K562 (cell line): Measurements from ENCODE around the gene C22orf39. TPM values are rescaled to one million over a fixed set of nuclear protein-coding genes. Genes with fewer than 3 reads are reported as not detected.
A peak's percentile ranks its signal among the peaks of the same experiment; 100 is the strongest.

Experiments
- CBX1 ChIP-seq: sonication (generic); IDR thresholded peaks from 2 replicates; pipeline ENCODE4 v1.6.1; 2016; ENCODE audit warnings: antibody characterized with exemption, low read depth, mild to moderate bottlenecking
- HBP1 ChIP-seq: fragments of 450-650 bp; formaldehyde crosslinking; IDR thresholded peaks from 2 replicates; pipeline ENCODE4 v1.4.0; 2022; ENCODE audit warnings: missing genetic modification characterization
- IFI16 ChIP-seq: fragments of 250-450 bp; sonication (Bioruptor Pico); IDR thresholded peaks from 2 replicates; pipeline ENCODE4 v2.1.2; 2022; ENCODE audit warnings: mild to moderate bottlenecking, inconsistent platforms
- JUN ChIP-seq, 2 experiments: sonication (generic) in 1 of 2; formaldehyde crosslinking in 1 of 2; IDR thresholded peaks; 2 replicates each; pipeline versions ENCODE4 v1.6.1 to v1.8.0; 2012 to 2022; ENCODE audit warnings: borderline replicate concordance in 2 of 2, mild to moderate bottlenecking in 2 of 2, improper control_type of control experiment in 1 of 2, low read depth in 1 of 2, low read length in 1 of 2, missing genetic modification reagents in 1 of 2
- PHB ChIP-seq: fragments of 250-450 bp; sonication (Bioruptor Pico); IDR thresholded peaks from 2 replicates; pipeline ENCODE4 v1.5.0; 2021
- TEAD1 ChIP-seq, 2 experiments: fragments of 450-650 bp in 1 of 2; sonication (generic) in 1 of 2; formaldehyde crosslinking; IDR thresholded peaks; 2 replicates each; pipeline versions ENCODE4 v1.4.0 to v1.8.0; 2020 to 2022; ENCODE audit warnings: mild to moderate bottlenecking in 2 of 2, missing genetic modification reagents in 1 of 2
- XRCC5 ChIP-seq: fragments of 200-400 bp; formaldehyde crosslinking; IDR thresholded peaks from 2 replicates; pipeline ENCODE4 v1.6.1; 2017; ENCODE audit warnings: low read depth, mild to moderate bottlenecking, low read length
- ZBED1 ChIP-seq: IDR thresholded peaks from 2 replicates; pipeline ENCODE4 v1.6.1; 2014
- ZBTB17 ChIP-seq: fragments of 450-650 bp; formaldehyde crosslinking; IDR thresholded peaks from 2 replicates; pipeline ENCODE4 v1.4.0; 2020; ENCODE audit warnings: mild to moderate bottlenecking
- ZC3H8 ChIP-seq: fragments of 450-650 bp; IDR thresholded peaks from 2 replicates; pipeline ENCODE4 v1.6.1; 2017
- ZNF212 ChIP-seq: fragments of 450-650 bp; formaldehyde crosslinking; IDR thresholded peaks from 2 replicates; pipeline ENCODE4 v1.4.0; 2020; ENCODE audit warnings: mild to moderate bottlenecking
- ZNF24 ChIP-seq: fragments of 450-650 bp; IDR thresholded peaks from 2 replicates; pipeline ENCODE4 v1.6.1; 2016
- ZNF507 ChIP-seq: conservative IDR thresholded peaks from 2 replicates; pipeline ENCODE4 v1.6.1; 2017; ENCODE audit warnings: missing genetic modification characterization, missing compliant biosample characterization
- ZNF561 ChIP-seq: fragments of 450-650 bp; formaldehyde crosslinking; conservative IDR thresholded peaks from 2 replicates; pipeline ENCODE4 v1.4.0; 2020; ENCODE audit warnings: mild to moderate bottlenecking, moderate library complexity
- ZNF609 ChIP-seq: sonication (generic); formaldehyde crosslinking; IDR thresholded peaks from 2 replicates; pipeline ENCODE4 v1.8.1; 2023; ENCODE audit warnings: missing genetic modification reagents, mild to moderate bottlenecking, borderline replicate concordance
- polyA plus RNA-seq, 8 experiments: library from polyadenylated mRNA; depleted of rRNA in 4 of 8; stranded (reverse) in 5 of 8; unstranded in 3 of 8; fragments of >200 nt; fragmentation: Nextera tagmentation in 2 of 8; fragmentation: Illumina TruSeq in 1 of 8; extraction: Ambion mirVana in 2 of 8; extraction: Trizol in 1 of 8; gene quantifications; 2 replicates each; pipeline versions ENCODE4 v1.2.1 to v1.2.3, GENCODE V29; 2011 to 2014; ENCODE audit warnings: inconsistent platforms in 1 of 8, missing spikeins in 1 of 8
- total RNA-seq, 7 experiments: library from RNA; depleted of rRNA in 6 of 7; stranded (reverse); fragments of >200 nt in 6 of 7; fragmentation: Illumina TruSeq in 2 of 7; extraction: Trizol in 2 of 7; gene quantifications; 2 replicates each; pipeline versions ENCODE4 v1.2.1 to v1.2.3, GENCODE V29; 2011 to 2021; ENCODE audit warnings: low replicate concordance in 1 of 7
- TF ChIP-seq, protein P1 (sequence below): sonication (generic); formaldehyde crosslinking; IDR thresholded peaks from 2 replicates; pipeline ENCODE4 v1.8.0; 2023; ENCODE audit warnings: mild to moderate bottlenecking, missing genetic modification reagents

Gene C22orf39
- total and polyA plus RNA-seq, 9 of the 15 experiments (the other 6 are each of a cell fraction or from before 2014, with no cell fraction given), result 20.4 to 139 (median 66.8) TPM

GRCh38 chr22:19460036-19460435, 12.5 kb upstream of the C22orf39 start (continued):
- TF ChIP-seq ZNF561 (CRISPR knock-in tag) (0 out of 2 replicates have a peak, but pooled peaks have one; percentile 10), IFI16 (no peak), ZNF212 (CRISPR knock-in tag) (no peak), JUN (IDR thresholded peaks at IDR 0.05; ENCODE audit: borderline replicate concordance, low read depth, low read length) (no peak), JUN (CRISPR knock-in tag; IDR thresholded peaks at IDR 0.05; ENCODE audit: borderline replicate concordance) (no peak), ZNF609 (CRISPR knock-in tag) (no peak), HBP1 (no peak), XRCC5 (no peak), ZNF24 (no peak), PHB (CRISPR knock-in tag) (no peak), ZBED1 (no peak), ZC3H8 (no peak), ZNF507 (tag) (no peak), ZBTB17 (CRISPR knock-in tag) (no peak), TEAD1 (CRISPR knock-in tag; IDR thresholded peaks at IDR 0.05) (no peak), CBX1 (no peak)
- TF ChIP-seq, protein P1, sequence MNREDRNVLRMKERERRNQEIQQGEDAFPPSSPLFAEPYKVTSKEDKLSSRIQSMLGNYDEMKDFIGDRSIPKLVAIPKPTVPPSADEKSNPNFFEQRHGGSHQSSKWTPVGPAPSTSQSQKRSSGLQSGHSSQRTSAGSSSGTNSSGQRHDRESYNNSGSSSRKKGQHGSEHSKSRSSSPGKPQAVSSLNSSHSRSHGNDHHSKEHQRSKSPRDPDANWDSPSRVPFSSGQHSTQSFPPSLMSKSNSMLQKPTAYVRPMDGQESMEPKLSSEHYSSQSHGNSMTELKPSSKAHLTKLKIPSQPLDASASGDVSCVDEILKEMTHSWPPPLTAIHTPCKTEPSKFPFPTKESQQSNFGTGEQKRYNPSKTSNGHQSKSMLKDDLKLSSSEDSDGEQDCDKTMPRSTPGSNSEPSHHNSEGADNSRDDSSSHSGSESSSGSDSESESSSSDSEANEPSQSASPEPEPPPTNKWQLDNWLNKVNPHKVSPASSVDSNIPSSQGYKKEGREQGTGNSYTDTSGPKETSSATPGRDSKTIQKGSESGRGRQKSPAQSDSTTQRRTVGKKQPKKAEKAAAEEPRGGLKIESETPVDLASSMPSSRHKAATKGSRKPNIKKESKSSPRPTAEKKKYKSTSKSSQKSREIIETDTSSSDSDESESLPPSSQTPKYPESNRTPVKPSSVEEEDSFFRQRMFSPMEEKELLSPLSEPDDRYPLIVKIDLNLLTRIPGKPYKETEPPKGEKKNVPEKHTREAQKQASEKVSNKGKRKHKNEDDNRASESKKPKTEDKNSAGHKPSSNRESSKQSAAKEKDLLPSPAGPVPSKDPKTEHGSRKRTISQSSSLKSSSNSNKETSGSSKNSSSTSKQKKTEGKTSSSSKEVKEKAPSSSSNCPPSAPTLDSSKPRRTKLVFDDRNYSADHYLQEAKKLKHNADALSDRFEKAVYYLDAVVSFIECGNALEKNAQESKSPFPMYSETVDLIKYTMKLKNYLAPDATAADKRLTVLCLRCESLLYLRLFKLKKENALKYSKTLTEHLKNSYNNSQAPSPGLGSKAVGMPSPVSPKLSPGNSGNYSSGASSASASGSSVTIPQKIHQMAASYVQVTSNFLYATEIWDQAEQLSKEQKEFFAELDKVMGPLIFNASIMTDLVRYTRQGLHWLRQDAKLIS (CRISPR knock-in tag), result no peak
